Right atrium auricular region (tissue), 2 donors: ENCODE results near the gene FHDC1. TPM values are rescaled to one million over a fixed set of nuclear protein-coding genes. Genes with fewer than 3 reads are reported as not detected.

ENCODE experiments used
- DNase-seq: peaks from one replicate; pipeline ENCODE4 v3.0.0-alpha.2; 2019; ENCODE audit warnings: low spot score
- H3K27ac ChIP-seq, 2 donors: fragments of 200-600 bp; sonication (generic); 1 replicate in 1 of 2; 2 replicates in 1 of 2; pipeline ENCODE4 v1.5.1; 2016 to 2019
- H3K27me3 ChIP-seq, 2 donors: fragments of 200-600 bp; sonication (generic); one replicate each; pipeline versions ENCODE4 v1.5.1 to v1.6.0; 2017 to 2019
- H3K36me3 ChIP-seq: fragments of 200-600 bp; sonication (generic); one replicate; pipeline ENCODE4 v1.5.1; 2016
- H3K4me1 ChIP-seq, 2 donors: fragments of 200-600 bp; sonication (generic); one replicate each; pipeline versions ENCODE4 v1.5.1 to v1.6.0; 2017 to 2019
- H3K4me3 ChIP-seq, 2 donors: fragments of 200-600 bp; sonication (generic); 1 replicate in 1 of 2; 2 replicates in 1 of 2; pipeline ENCODE4 v1.5.1; 2017 to 2019; ENCODE audit warnings: mild to moderate bottlenecking in 1 of 2, moderate library complexity in 1 of 2
- H3K9me3 ChIP-seq, 2 donors: fragments of 200-600 bp; sonication (generic); one replicate each; pipeline ENCODE4 v1.5.1; 2019
- CTCF ChIP-seq, 2 donors: fragments of 200-600 bp; sonication (generic); IDR thresholded peaks; one replicate each; pipeline ENCODE4 v1.5.1; 2019; ENCODE audit warnings: antibody characterized with exemption in 2 of 2
- total RNA-seq, 2 donors: library from RNA; depleted of rRNA; stranded (reverse); fragments of >200 nt; gene quantifications; one replicate each; pipeline ENCODE4 v1.1.0, GENCODE V29; 2016

The FHDC1 gene
- total RNA-seq, 2 donors from 2014 or later: 0.33 to 0.90 TPM

GRCh38 chr4:153022241-153022715 is 86.2 kb downstream of the FHDC1 start:
- H3K36me3 ChIP-seq: no peaks in the 10 kb centered on the region
- DNase-seq: no peak
- H3K4me1 ChIP-seq: no peaks in the 10 kb centered on the region
- no peak overlapping the region for H3K4me3 ChIP-seq
- no peak for TF ChIP-seq CTCF (IDR thresholded peaks at IDR 0.05)
- H3K9me3 ChIP-seq: no peaks in the 10 kb centered on the region
- H3K27ac ChIP-seq: no peak overlapping the region
- no peaks in the 10 kb centered on the region for H3K27me3 ChIP-seq

GRCh38 chr4:153023139-153023538 is 87.0 kb downstream of the FHDC1 start:
- peaks cover 0 to under 1% of the 10 kb centered on the region in 2 donors for H3K9me3 ChIP-seq
- H3K4me3 ChIP-seq: no peak overlapping the region
- H3K27ac ChIP-seq: no peak overlapping the region
- H3K27me3 ChIP-seq: no peaks in the 10 kb centered on the region
- DNase-seq: no peak
- no peaks in the 10 kb centered on the region for H3K4me1 ChIP-seq
- H3K36me3 ChIP-seq: no peaks in the 10 kb centered on the region
- no peak for TF ChIP-seq CTCF (IDR thresholded peaks at IDR 0.05)

GRCh38 chr4:153023692-153024394 is 87.7 kb downstream of the FHDC1 start:
- Histone ChIP-seq H3K4me1 (no peaks in the 10 kb centered on the region), H3K27ac (no peak overlapping the region), H3K27me3 (no peaks in the 10 kb centered on the region), H3K36me3 (no peaks in the 10 kb centered on the region), H3K4me3 (no peak overlapping the region), H3K9me3 (peaks cover 0 to 8% of the 10 kb centered on the region in 2 donors)
- DNase-seq: no peak
- no peak for TF ChIP-seq CTCF (IDR thresholded peaks at IDR 0.05)

GRCh38 chr4:153024466-153024865 is 88.3 kb downstream of the FHDC1 start:
- H3K4me3 ChIP-seq: no peak overlapping the region
- peaks cover 0 to 14% of the 10 kb centered on the region in 2 donors for H3K9me3 ChIP-seq
- no peak for DNase-seq
- H3K27me3 ChIP-seq: no peaks in the 10 kb centered on the region
- H3K27ac ChIP-seq: no peak overlapping the region
- no peak for TF ChIP-seq CTCF (IDR thresholded peaks at IDR 0.05)
- no peaks in the 10 kb centered on the region for H3K4me1 ChIP-seq
- no peaks in the 10 kb centered on the region for H3K36me3 ChIP-seq

GRCh38 chr4:153025406-153025805 is 89.3 kb downstream of the FHDC1 start:
- no peak for DNase-seq
- no peaks in the 10 kb centered on the region for H3K36me3 ChIP-seq
- peaks cover 0 to 21% of the 10 kb centered on the region in 2 donors for H3K9me3 ChIP-seq
- no peak overlapping the region for H3K27ac ChIP-seq
- TF ChIP-seq CTCF (IDR thresholded peaks at IDR 0.05): no peak
- H3K27me3 ChIP-seq: no peaks in the 10 kb centered on the region
- no peaks in the 10 kb centered on the region for H3K4me1 ChIP-seq
- no peak overlapping the region for H3K4me3 ChIP-seq
